Measurements from ENCODE around the gene ANKRD18B. TPM values are rescaled to one million over a fixed set of nuclear protein-coding genes. Genes with fewer than 3 reads are reported as not detected.

The ANKRD18B gene
- total and polyA plus RNA-seq, 9 of the 15 experiments (the other 6 are each of a cell fraction or from before 2014, with no cell fraction given) = 0.43 to 12.6 (median 1.8) TPM

DNA sequence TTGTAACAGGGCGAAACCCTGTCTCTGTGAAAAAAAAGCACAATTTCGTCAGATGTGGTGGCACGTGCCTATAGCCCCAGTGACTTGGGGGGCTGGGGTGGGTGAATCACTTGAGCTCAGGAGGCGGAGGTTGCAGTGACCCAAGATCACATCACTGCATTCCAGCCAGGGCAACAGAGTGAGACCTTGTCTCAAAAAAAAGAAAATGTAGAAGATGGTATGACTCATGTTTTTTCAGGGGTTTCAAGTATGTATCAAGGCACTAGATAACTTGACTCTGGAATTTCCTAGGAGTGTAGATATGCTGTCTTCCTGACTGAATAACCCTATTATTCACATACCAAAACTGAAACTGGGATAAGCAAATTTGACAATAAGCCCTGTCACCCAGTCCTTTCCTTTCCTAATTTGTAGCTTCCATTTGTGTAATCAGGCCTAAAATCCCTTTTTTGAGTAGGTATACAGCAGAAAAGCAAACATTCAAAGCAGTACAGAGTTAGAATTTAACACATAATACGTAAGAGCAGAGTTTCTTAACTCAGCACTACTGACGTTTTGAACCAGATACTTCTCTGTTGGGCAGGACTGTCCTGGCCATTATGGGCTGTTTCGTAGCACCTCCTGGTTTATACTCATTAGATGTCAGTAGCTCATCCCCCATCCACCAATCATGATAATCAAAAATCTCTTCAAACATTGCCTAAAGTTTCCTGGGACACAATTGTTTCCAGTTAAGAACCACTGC lies 17.3 kb upstream of the ANKRD18B start (continued):
- TF ChIP-seq MYC (IDR thresholded peaks at IDR 0.05; ENCODE audit: low read depth, low read length) (peak; percentile 38; the same call in 1 of the 2 replicates), MYC (CRISPR knock-in tag; IDR thresholded peaks at IDR 0.05; ENCODE audit: borderline replicate concordance, low read depth) (no peak), ZNF263 (CRISPR knock-in tag; IDR thresholded peaks at IDR 0.05; ENCODE audit: borderline replicate concordance) (no peak), SAFB2 (IDR thresholded peaks at IDR 0.05; ENCODE audit: borderline replicate concordance, low read depth, low read length, severe bottlenecking) (no peak), SRSF1 (IDR thresholded peaks at IDR 0.05; ENCODE audit: low read depth, low read length) (no peak), GATAD2A (IDR thresholded peaks at IDR 0.05) (no peak), MAFG (tag; conservative IDR thresholded peaks at IDR 0.05) (peak; percentile 31), JUND (IDR thresholded peaks at IDR 0.05; ENCODE audit: borderline replicate concordance, low read depth, low read length) (peak; percentile 77; the same call in 1 of the 2 replicates), JUND (tag; IDR thresholded peaks at IDR 0.05; ENCODE audit: borderline replicate concordance, low read depth, low read length) (peak; percentile 76; the same call in 2 of the 3 replicates), SMARCE1 (IDR thresholded peaks at IDR 0.05) (0 out of 2 replicates have a peak, but pooled peaks have one; percentile 43), NFATC3 (IDR thresholded peaks at IDR 0.05) (no peak), RFX5 (IDR thresholded peaks at IDR 0.05; ENCODE audit: low read depth, low read length) (no peak)
- TF ChIP-seq, protein P1, sequence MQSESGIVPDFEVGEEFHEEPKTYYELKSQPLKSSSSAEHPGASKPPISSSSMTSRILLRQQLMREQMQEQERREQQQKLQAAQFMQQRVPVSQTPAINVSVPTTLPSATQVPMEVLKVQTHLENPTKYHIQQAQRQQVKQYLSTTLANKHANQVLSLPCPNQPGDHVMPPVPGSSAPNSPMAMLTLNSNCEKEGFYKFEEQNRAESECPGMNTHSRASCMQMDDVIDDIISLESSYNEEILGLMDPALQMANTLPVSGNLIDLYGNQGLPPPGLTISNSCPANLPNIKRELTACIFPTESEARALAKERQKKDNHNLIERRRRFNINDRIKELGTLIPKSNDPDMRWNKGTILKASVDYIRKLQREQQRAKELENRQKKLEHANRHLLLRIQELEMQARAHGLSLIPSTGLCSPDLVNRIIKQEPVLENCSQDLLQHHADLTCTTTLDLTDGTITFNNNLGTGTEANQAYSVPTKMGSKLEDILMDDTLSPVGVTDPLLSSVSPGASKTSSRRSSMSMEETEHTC (IDR thresholded peaks at IDR 0.05) = 0 out of 2 replicates have a peak, but pooled peaks have one; percentile 23
- TF ChIP-seq, protein P2, sequence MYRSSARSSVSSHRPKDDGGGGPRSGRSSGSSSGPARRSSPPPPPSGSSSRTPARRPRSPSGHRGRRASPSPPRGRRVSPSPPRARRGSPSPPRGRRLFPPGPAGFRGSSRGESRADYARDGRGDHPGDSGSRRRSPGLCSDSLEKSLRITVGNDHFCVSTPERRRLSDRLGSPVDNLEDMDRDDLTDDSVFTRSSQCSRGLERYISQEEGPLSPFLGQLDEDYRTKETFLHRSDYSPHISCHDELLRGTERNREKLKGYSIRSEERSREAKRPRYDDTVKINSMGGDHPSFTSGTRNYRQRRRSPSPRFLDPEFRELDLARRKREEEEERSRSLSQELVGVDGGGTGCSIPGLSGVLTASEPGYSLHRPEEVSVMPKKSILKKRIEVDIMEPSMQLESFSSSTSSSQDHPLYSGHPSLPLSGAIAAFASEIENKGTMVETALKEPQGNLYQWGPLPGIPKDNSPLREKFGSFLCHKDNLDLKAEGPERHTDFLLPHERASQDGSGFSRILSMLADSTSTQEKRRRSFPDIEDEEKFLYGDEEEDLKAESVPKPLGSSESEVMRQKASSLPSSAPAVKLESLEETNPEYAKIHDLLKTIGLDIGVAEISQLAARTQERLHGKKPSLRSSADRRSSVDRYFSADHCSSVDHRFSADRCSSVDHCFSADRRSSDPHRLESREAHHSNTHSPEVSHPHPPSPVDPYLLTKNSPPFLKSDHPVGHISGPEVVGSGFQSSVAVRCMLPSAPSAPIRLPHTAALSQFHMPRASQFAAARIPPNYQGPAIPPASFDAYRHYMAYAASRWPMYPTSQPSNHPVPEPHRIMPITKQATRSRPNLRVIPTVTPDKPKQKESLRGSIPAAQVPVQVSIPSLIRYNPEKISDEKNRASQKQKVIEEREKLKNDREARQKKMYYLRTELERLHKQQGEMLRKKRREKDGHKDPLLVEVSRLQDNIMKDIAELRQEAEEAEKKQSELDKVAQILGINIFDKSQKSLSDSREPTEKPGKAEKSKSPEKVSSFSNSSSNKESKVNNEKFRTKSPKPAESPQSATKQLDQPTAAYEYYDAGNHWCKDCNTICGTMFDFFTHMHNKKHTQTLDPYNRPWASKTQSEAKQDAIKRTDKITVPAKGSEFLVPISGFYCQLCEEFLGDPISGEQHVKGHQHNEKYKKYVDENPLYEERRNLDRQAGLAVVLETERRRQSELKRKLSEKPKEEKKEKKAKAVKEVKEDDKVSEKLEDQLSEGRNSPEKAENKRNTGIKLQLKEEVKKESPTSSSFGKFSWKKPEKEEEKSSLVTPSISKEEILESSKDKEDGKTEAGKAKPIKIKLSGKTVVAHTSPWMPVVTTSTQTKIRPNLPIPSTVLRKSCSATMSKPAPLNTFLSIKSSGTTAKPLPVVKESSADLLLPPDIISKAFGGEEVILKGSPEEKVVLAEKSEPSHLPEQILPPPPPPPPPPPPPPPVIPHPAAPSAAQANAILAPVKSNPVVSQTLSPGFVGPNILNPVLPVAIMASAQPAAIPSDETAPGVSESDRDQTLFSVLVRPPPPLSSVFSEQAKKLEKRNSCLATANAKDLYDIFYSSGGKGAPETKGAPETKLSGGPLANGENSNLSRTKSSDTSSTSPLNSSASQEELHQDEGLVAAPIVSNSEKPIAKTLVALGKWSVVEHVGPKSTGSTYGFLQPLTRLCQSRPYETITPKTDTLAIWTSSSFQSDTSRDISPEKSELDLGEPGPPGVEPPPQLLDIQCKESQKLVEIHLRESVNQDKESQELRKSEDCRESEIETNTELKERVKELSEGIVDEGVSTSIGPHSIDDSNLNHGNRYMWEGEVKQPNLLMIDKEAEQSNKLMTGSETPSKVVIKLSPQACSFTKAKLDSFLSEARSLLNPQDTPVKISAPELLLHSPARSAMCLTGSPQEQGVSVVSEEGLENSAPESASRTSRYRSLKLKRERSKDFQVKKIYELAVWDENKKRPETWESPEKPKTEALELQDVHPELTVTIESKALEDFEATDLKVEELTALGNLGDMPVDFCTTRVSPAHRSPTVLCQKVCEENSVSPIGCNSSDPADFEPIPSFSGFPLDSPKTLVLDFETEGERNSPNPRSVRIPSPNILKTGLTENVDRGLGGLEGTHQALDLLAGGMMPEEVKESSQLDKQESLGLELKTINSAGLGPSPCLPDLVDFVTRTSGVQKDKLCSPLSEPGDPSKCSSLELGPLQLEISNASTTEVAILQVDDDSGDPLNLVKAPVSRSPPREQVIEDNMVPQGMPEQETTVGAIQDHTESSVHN (IDR thresholded peaks at IDR 0.05; ENCODE audit: borderline replicate concordance in 1 of 2, low read depth in 1 of 2) = 0 out of 4 replicates have a peak, but pooled peaks of 1 of the 2 experiments have one; percentile 31
- TF ChIP-seq, protein P3, sequence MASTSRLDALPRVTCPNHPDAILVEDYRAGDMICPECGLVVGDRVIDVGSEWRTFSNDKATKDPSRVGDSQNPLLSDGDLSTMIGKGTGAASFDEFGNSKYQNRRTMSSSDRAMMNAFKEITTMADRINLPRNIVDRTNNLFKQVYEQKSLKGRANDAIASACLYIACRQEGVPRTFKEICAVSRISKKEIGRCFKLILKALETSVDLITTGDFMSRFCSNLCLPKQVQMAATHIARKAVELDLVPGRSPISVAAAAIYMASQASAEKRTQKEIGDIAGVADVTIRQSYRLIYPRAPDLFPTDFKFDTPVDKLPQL (IDR thresholded peaks at IDR 0.05; ENCODE audit: extremely low read depth, insufficient read length) = no peak
